Activated T-helper 9 cell treated with anti-CD3 and anti-CD28 coated beads, Interleukin-2, amount 50 U/mL, for 16 hours (primary cell): ENCODE measurements around the gene MPP4.

Experiments
- DNase-seq: peaks from one replicate; pipeline ENCODE4 v3.0.0-alpha.2; 2020; ENCODE audit warnings: low read depth

Gene MPP4, protein sequence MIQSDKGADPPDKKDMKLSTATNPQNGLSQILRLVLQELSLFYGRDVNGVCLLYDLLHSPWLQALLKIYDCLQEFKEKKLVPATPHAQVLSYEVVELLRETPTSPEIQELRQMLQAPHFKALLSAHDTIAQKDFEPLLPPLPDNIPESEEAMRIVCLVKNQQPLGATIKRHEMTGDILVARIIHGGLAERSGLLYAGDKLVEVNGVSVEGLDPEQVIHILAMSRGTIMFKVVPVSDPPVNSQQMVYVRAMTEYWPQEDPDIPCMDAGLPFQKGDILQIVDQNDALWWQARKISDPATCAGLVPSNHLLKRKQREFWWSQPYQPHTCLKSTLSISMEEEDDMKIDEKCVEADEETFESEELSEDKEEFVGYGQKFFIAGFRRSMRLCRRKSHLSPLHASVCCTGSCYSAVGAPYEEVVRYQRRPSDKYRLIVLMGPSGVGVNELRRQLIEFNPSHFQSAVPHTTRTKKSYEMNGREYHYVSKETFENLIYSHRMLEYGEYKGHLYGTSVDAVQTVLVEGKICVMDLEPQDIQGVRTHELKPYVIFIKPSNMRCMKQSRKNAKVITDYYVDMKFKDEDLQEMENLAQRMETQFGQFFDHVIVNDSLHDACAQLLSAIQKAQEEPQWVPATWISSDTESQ

GRCh38 chr2:201698588-201699226 lies at the start of gene MPP4:
Gene MPP4, minus strand, starts transcription at chr2:201698644. Its CDS starts 4,690 bp downstream, at chr2:201693954.
- DNase-seq, result no peak

- DNase-seq, result no peak
Observed at GRCh38 chr2:201746551-201746950, 48.1 kb upstream of the MPP4 start.

DNA sequence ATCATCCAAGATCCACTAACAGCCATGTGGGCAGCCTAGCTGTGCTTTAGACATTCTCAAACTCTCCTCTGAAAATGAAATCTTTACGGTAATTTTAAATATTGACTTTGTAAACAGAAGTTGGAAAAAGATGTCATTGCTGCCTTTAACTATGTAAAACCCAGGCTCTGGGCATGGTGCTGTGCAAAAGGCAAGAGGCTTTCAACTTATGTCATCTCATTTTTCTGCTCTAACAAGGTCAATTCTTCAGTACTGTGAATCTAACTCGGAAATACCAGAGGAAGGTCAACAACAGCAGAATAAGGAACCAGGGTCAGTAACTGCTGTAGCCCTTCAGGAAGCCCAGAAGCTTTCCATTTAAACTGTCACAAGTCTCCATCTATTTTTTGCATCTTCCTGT lies 37.0 kb upstream of the MPP4 start:
- DNase-seq, result no peak

- no peak for DNase-seq
Observed at GRCh38 chr2:201734111-201734510, 35.7 kb upstream of the MPP4 start.

DNA sequence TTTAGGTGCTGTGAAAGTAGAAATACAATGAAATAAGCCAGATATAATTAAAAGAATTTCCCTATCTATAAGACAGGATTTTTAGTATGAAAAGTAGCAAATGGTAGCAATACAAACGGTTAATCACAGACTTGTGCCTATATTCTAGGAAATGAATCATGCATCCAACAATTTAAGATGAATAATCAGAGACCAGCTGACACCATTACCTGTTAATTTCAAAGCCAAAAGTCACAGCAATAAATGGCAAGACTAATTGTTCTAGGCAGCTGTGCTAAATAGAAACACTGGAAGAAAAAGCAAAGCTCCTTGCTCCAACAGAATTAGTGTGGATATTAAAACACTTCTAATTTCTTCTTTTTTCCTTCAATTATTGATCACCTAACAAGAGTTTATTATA lies 35.1 kb upstream of the MPP4 start:
- DNase-seq, result no peak

GRCh38 chr2:201730651-201731285 lies 32.3 kb upstream of the MPP4 start:
- no peak for DNase-seq

- DNase-seq, result no peak
Observed at GRCh38 chr2:201715459-201715858, 17.0 kb upstream of the MPP4 start.

GRCh38 chr2:201712726-201713125 lies 14.3 kb upstream of the MPP4 start:
- DNase-seq, result no peak

- no peak for DNase-seq
Observed at GRCh38 chr2:201709747-201710146, 11.3 kb upstream of the MPP4 start.

DNA sequence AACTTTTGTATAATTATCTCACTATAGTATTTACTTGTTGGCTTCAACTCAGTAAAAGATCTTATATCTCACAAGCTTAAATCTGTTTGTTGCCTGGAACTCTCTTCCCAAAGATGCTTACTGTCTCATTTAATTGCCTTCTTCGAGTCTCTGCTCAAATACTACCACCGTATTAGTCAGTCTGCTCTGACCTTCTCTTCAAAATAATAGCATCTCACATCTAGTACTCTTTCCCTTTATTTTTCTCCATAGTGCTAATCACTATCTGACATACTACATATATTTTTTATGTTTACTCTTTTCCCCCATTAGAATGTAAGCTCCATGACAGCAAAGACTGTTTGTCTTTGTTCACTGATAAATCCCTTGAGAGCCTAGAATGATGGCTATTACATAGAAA lies 10.6 kb upstream of the MPP4 start:
- DNase-seq, result no peak

- DNase-seq, result no peak
Observed at GRCh38 chr2:201707753-201708152, 9.3 kb upstream of the MPP4 start.

- DNase-seq, result no peak
Observed at GRCh38 chr2:201707142-201707541, 8.7 kb upstream of the MPP4 start.

GRCh38 chr2:201704536-201704935 lies 6.1 kb upstream of the MPP4 start:
- no peak for DNase-seq

GRCh38 chr2:201701646-201702045 lies 3.2 kb upstream of the MPP4 start:
- DNase-seq, result no peak

- no peak for DNase-seq
Observed at GRCh38 chr2:201699416-201699815, 972 bp upstream of the MPP4 start.

DNA sequence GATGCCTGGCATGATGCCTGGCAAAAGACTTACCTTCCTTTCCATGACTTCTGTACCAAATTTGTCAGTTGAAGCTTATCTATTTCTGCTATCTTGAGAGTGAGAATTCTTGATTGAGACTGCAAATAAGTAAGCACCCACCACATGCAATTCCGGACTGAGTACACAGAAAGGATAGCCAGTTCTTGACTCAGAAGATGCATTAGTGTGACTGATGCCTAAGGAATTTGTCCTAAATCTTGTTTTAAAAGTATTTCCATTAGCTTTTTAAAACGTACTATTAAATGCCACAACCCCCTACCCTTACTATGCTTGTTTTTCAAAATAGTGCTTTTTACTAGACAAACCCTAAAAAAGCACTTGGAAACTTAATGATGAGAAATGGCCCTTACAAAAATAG lies 545 bp downstream of the MPP4 start:
- no peak for DNase-seq

DNA sequence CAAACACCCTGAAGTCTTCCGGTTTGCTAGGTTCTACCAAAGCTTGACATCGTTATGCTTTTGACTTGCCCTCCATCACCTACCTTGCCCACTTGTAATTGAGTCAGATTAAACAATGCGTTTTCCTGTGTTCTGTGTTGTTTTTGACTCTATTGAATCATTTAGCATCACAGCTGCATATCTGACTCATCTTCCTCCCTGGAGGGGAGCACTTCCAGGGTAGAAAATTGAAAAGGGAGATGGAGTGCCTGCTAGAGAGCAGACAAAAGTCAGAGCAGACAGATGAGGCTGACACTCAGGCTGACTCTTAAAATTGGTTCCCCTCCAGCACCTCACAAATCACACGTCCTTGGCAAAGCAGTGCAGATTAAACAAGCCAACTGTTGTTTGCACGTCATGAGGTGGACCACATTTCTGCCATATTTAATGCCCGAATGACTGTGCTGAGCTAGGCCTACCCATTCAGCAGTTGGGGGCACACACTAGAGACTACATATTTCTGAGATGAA lies 2.2 kb downstream of the MPP4 start:
- no peak for DNase-seq

- no peak for DNase-seq
Observed at GRCh38 chr2:201685156-201685555, 13.3 kb downstream of the MPP4 start.

GRCh38 chr2:201680743-201681142 lies 17.7 kb downstream of the MPP4 start:
- DNase-seq, result no peak

GRCh38 chr2:201678401-201678800 lies 20.0 kb downstream of the MPP4 start:
- no peak for DNase-seq

GRCh38 chr2:201675454-201675853 lies 23.0 kb downstream of the MPP4 start:
- DNase-seq, result no peak

GRCh38 chr2:201674794-201675193 lies 23.6 kb downstream of the MPP4 start:
- no peak for DNase-seq

- no peak for DNase-seq
Observed at GRCh38 chr2:201674298-201674697, 24.1 kb downstream of the MPP4 start.
